Neural cell (in vitro differentiated cells): ENCODE data around the gene GRIK3.

Source experiments
- CTCF ChIP-seq: fragments of 450-650 bp; IDR thresholded peaks from 2 replicates; pipeline ENCODE4 v1.5.1; 2014; ENCODE audit warnings: antibody characterized with exemption, mild to moderate bottlenecking, moderate library complexity; ENCODE audit not compliant: poor library complexity, severe bottlenecking
- EZH2 ChIP-seq: fragments of 200-600, 300-800 bp; shearing (Covaris generic), sonication (generic); IDR thresholded peaks from 2 replicates; pipeline ENCODE4 v1.6.1; 2014; ENCODE audit warnings: antibody characterized with exemption, low read length, borderline replicate concordance, mild to moderate bottlenecking; ENCODE audit not compliant: insufficient read depth, poor library complexity, severe bottlenecking
- POLR2AphosphoS5 ChIP-seq: IDR thresholded peaks from 2 replicates; pipeline ENCODE4 v1.6.1; 2012
- RAD21 ChIP-seq: fragments of 450-650 bp; conservative IDR thresholded peaks from 2 replicates; pipeline ENCODE4 v1.6.1; 2014; ENCODE audit warnings: antibody characterized with exemption, mild to moderate bottlenecking, moderate library complexity
- SMC3 ChIP-seq: fragments of 450-650 bp; conservative IDR thresholded peaks from 2 replicates; pipeline ENCODE4 v1.6.1; 2014; ENCODE audit warnings: antibody characterized with exemption, mild to moderate bottlenecking, moderate library complexity; ENCODE audit not compliant: poor library complexity
- TAF1 ChIP-seq: IDR thresholded peaks from 2 replicates; pipeline ENCODE4 v1.6.1; 2012; ENCODE audit warnings: low read depth

GRCh38 chr1:36784147-36784859 lies 250.0 kb downstream of the GRIK3 start:
- no peak for TF ChIP-seq CTCF
- TF ChIP-seq SMC3 = peak; percentile 22
- no peak for TF ChIP-seq TAF1
- peak; percentile 68 for TF ChIP-seq POLR2AphosphoS5
- TF ChIP-seq RAD21 = no peak
- no peak for TF ChIP-seq EZH2
